Brain microvascular endothelial cell (primary cell): Measurements from ENCODE around the gene CEP63.
A peak's percentile ranks its signal among the peaks of the same experiment; 100 is the strongest.

Experiments
- DNase-seq: peaks from one replicate; pipeline ENCODE4 v3.0.0-alpha.2; 2020
- H3K27ac ChIP-seq: fragments of 250-450 bp; sonication (Bioruptor Pico); 2 replicates; pipeline ENCODE4 v1.5.1; 2020; ENCODE audit warnings: mild to moderate bottlenecking, moderate library complexity
- H3K27me3 ChIP-seq: fragments of 250-450 bp; sonication (Bioruptor Pico); replicated peaks from 2 replicates; pipeline ENCODE4 v1.5.1; 2020; ENCODE audit warnings: mild to moderate bottlenecking
- H3K36me3 ChIP-seq: fragments of 250-450 bp; sonication (Bioruptor Pico); replicated peaks from 2 replicates; pipeline ENCODE4 v1.5.1; 2020; ENCODE audit warnings: mild to moderate bottlenecking
- H3K4me3 ChIP-seq: 2 replicates; pipeline ENCODE4 v1.5.1; 2011; ENCODE audit warnings: low read depth, mild to moderate bottlenecking, control low read depth, low read length, moderate library complexity
- in situ Hi-C: cut with HindIII; loops from 2 replicates; pipeline ENCODE4 v1.10.0; 2017; ENCODE audit warnings: low sequenced_read_pairs, low pct_ligation_motif_present
- TF ChIP-seq, protein P1 (sequence below): IDR thresholded peaks from 2 replicates; pipeline ENCODE4 v1.5.1; 2011; ENCODE audit warnings: low read depth, mild to moderate bottlenecking, moderate library complexity, low read length, control low read depth, inconsistent platforms; ENCODE audit errors: missing control alignments

CEP63 gene

GRCh38 chr3:134485718-134486576 lies at the start of gene CEP63, which contains the start of gene ANAPC13:
Gene CEP63, plus strand, starts transcription at chr3:134486057. Its CDS starts 9,264 bp downstream, at chr3:134495321.
Gene ANAPC13, minus strand, starts transcription at chr3:134485985. Its CDS starts 3,081 bp downstream, at chr3:134482904.
- H3K27me3 ChIP-seq: no peaks in the 10 kb centered on the region
- peaks cover 8% of the 10 kb centered on the region for H3K36me3 ChIP-seq
- H3K4me3 ChIP-seq: peak within 1 kb of the TSS; percentile 81
- in situ Hi-C loops: loop anchor here (25.0 kb wide), 1 partner anchor 249 kb away; no protein-coding TSS in a partner anchor
- TF ChIP-seq, protein P1, sequence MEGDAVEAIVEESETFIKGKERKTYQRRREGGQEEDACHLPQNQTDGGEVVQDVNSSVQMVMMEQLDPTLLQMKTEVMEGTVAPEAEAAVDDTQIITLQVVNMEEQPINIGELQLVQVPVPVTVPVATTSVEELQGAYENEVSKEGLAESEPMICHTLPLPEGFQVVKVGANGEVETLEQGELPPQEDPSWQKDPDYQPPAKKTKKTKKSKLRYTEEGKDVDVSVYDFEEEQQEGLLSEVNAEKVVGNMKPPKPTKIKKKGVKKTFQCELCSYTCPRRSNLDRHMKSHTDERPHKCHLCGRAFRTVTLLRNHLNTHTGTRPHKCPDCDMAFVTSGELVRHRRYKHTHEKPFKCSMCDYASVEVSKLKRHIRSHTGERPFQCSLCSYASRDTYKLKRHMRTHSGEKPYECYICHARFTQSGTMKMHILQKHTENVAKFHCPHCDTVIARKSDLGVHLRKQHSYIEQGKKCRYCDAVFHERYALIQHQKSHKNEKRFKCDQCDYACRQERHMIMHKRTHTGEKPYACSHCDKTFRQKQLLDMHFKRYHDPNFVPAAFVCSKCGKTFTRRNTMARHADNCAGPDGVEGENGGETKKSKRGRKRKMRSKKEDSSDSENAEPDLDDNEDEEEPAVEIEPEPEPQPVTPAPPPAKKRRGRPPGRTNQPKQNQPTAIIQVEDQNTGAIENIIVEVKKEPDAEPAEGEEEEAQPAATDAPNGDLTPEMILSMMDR: no peak
- peak; percentile 98 for DNase-seq
- peak within 1 kb of the TSS; percentile 94 for H3K27ac ChIP-seq

- no peak for DNase-seq
- Histone ChIP-seq H3K27me3 (no peaks in the 10 kb centered on the region), H3K36me3 (no peaks in the 10 kb centered on the region), H3K27ac (no peak overlapping the region), H3K4me3 (no peak overlapping the region)
- in situ Hi-C loops: no loop called here
- TF ChIP-seq, protein P1: no peak
These were observed 48.6 kb upstream of the CEP63 start for GRCh38 chr3:134437211-134437752.

DNA sequence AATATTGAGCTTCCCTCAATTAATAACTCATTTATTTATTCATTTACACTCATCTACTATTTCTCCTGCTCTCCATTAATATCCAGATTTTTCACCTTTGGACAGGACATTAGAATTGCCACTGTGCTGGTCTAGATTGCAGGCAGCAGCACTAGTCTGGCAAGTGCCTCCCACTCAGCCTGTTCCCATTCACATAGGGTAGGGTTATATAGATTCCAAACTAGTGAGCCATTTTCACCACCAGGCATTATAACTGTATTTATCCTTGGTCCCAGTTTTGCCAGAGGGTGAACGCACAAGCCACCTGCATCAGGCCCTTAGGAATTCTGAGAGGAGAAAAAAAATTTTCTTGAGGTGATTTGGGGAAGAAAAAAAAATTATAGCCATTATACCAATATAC lies 44.5 kb upstream of the CEP63 start:
- in situ Hi-C loops: no loop called here
- no peaks in the 10 kb centered on the region for H3K36me3 ChIP-seq
- H3K27me3 ChIP-seq: no peaks in the 10 kb centered on the region
- no peak overlapping the region for H3K27ac ChIP-seq
- DNase-seq: no peak
- H3K4me3 ChIP-seq: no peak overlapping the region
- TF ChIP-seq, protein P1: no peak

- H3K27ac ChIP-seq: no peak overlapping the region
- no peaks in the 10 kb centered on the region for H3K27me3 ChIP-seq
- in situ Hi-C loops: no loop called here
- no peak for DNase-seq
- TF ChIP-seq, protein P1: no peak
- H3K36me3 ChIP-seq: no peaks in the 10 kb centered on the region
- no peak overlapping the region for H3K4me3 ChIP-seq
These were observed 44.0 kb upstream of the CEP63 start for GRCh38 chr3:134441821-134442220.

DNA sequence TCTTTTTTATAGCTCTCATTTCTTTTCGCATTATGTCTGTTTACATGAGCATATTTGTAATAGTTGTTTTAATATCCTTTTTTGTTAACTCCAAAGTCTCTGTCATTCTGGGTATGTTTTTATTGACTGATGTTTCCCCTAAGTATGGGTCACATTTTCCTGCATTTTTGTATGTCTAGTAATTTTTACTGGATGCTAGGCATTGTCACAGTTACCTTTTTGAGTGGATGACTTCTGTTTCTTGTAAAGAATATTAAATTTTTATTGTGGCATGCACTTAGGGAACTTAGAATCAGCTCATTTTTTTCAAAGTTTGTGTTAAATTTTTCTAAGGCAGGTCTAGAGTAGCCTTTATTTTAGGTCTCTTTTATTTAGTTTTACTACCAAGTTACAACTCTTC lies 40.8 kb upstream of the CEP63 start:
- no peaks in the 10 kb centered on the region for H3K36me3 ChIP-seq
- TF ChIP-seq, protein P1: no peak
- H3K27me3 ChIP-seq: no peaks in the 10 kb centered on the region
- H3K4me3 ChIP-seq: no peak overlapping the region
- no peak for DNase-seq
- peak overlapping the region; percentile 59 for H3K27ac ChIP-seq
- in situ Hi-C loops: no loop called here
